K562 (cell line): ENCODE results near the gene PNMA8A. TPM values are rescaled to one million over a fixed set of nuclear protein-coding genes. Genes with fewer than 3 reads are reported as not detected.

Experiments used
- ATAC-seq: fragments of 200-7000 bp; cut with Tn5 transposase; 3 replicates; pipeline ENCODE4 v1.9.1; 2020; ENCODE audit warnings: moderate library complexity
- BruUV-seq: library from RNA; stranded (reverse); fragments of 400-500 nt; replicated peaks from 2 replicates; lab custom pipeline; 2021; lab: Mats Ljungman, UMichigan
- CTCF ChIA-PET: fragments of 300-600 bp; formaldehyde crosslinking; extraction: SDS; loops from one replicate; lab custom pipeline; 2021; ENCODE audit warnings: low intra/inter-chr PET ratio; lab: Yijun Ruan, JAX
- POLR2A ChIA-PET: fragments of 300-600, 350-650 bp; sonication (Branson Sonifier 250); formaldehyde crosslinking; extraction: SDS; loops from one replicate; lab custom pipeline; 2021; ENCODE audit warnings: antibody characterized with exemption, inconsistent platforms; lab: Yijun Ruan, JAX
- DNase-seq, 4 experiments: peaks; one replicate each; pipeline versions ENCODE4 v3.0.0 to v3.0.0-alpha.2; 2011 to 2018; ENCODE audit warnings: low spot score in 3 of 4, mixed read lengths in 3 of 4; ENCODE audit errors: extremely low read depth in 1 of 4
- FAIRE-seq: peaks from 2 replicates; lab custom pipeline; 2011; peaks lifted over from hg19 to GRCh38; lab: Jason Lieb, UNC
- H2AFZ ChIP-seq: 2 replicates; pipeline ENCODE4 v1.6.0; 2011; ENCODE audit warnings: low read depth, low read length, control low read depth, inconsistent platforms
- H3K27ac ChIP-seq: fragments of 200-600 bp; 3 replicates; pipeline ENCODE4 v1.8.0; 2011; ENCODE audit warnings: low read depth, mild to moderate bottlenecking, control low read depth, inconsistent platforms, low read length, moderate library complexity, mixed read lengths; ENCODE audit errors: extremely low read depth
- H3K27me3 ChIP-seq, 2 experiments: fragments of 300-600 bp in 1 of 2; 2 replicates in 1 of 2; 3 replicates in 1 of 2; pipeline versions ENCODE4 v1.6.0 to v1.8.0; 2011; ENCODE audit warnings: inconsistent platforms in 2 of 2, low read length in 2 of 2, mild to moderate bottlenecking in 1 of 2, mixed read lengths in 1 of 2, moderate library complexity in 1 of 2; ENCODE audit not compliant: control insufficient read depth in 2 of 2, insufficient read depth in 2 of 2
- H3K36me3 ChIP-seq: fragments of 300-600 bp; 3 replicates; pipeline ENCODE4 v1.8.0; 2011; ENCODE audit warnings: mild to moderate bottlenecking, low read length, inconsistent platforms; ENCODE audit not compliant: control insufficient read depth, insufficient read depth
- H3K4me1 ChIP-seq, 2 experiments: fragments of 200-600 bp in 1 of 2; replicated peaks in 1 of 2; 2 replicates in 1 of 2; 3 replicates in 1 of 2; pipeline versions ENCODE4 v1.5.1 to v1.8.0; 2011; ENCODE audit warnings: inconsistent platforms in 2 of 2, low read length in 2 of 2, mild to moderate bottlenecking in 1 of 2, mixed read lengths in 1 of 2, moderate library complexity in 1 of 2; ENCODE audit not compliant: control insufficient read depth in 2 of 2, insufficient read depth in 2 of 2
- H3K4me2 ChIP-seq: 2 replicates; pipeline ENCODE4 v1.6.1; 2011; ENCODE audit warnings: low read length, control low read depth, inconsistent platforms, mixed read lengths; ENCODE audit not compliant: insufficient read depth
- H3K4me3 ChIP-seq: fragments of 200-600 bp; sonication (generic), shearing (Covaris generic); 2 replicates; pipeline ENCODE4 v1.5.1; 2016; ENCODE audit warnings: control low read depth, inconsistent platforms
- H3K79me2 ChIP-seq: fragments of 200-600 bp; 3 replicates; pipeline ENCODE4 v1.8.0; 2011; ENCODE audit warnings: low read length, inconsistent platforms; ENCODE audit not compliant: control insufficient read depth, insufficient read depth
- H3K9ac ChIP-seq, 2 experiments: 2 replicates each; pipeline versions ENCODE4 v1.6.0 to v1.6.1; 2011; ENCODE audit warnings: low read depth in 2 of 2, low read length in 2 of 2, control low read depth in 1 of 2, inconsistent platforms in 1 of 2, mild to moderate bottlenecking in 1 of 2, mixed read lengths in 1 of 2; ENCODE audit not compliant: insufficient read depth in 1 of 2
- H3K9me1 ChIP-seq: one replicate; pipeline ENCODE4 v1.6.0; 2011; ENCODE audit warnings: inconsistent platforms, mild to moderate bottlenecking, low read length, moderate library complexity; ENCODE audit not compliant: control insufficient read depth, insufficient read depth
- H3K9me3 ChIP-seq: replicated peaks from 2 replicates; pipeline ENCODE4 v1.5.1; 2011; ENCODE audit warnings: low read depth, low read length, inconsistent platforms; ENCODE audit not compliant: control insufficient read depth, insufficient read depth
- H4K20me1 ChIP-seq: replicated peaks from 2 replicates; pipeline ENCODE4 v1.6.1; 2011; ENCODE audit warnings: low read length, inconsistent platforms, mixed read lengths; ENCODE audit not compliant: control insufficient read depth, insufficient read depth
- EGR1 ChIP-seq: fragments of 450-650 bp; conservative IDR thresholded peaks from 2 replicates; pipeline ENCODE4 v1.6.1; 2017; ENCODE audit warnings: mild to moderate bottlenecking
- MEIS2 ChIP-seq: fragments of 450-650 bp; IDR thresholded peaks from 2 replicates; pipeline ENCODE4 v1.6.1; 2014; ENCODE audit warnings: mild to moderate bottlenecking; ENCODE audit not compliant: partially characterized antibody
- PHF8 ChIP-seq: fragments of 200-600 bp; sonication (generic); IDR thresholded peaks from 2 replicates; pipeline ENCODE4 v1.6.1; 2012; ENCODE audit warnings: mixed run types, mild to moderate bottlenecking, inconsistent platforms, low read length, moderate library complexity, borderline replicate concordance
- ZNF174 ChIP-seq: fragments of 250-450 bp; sonication (Bioruptor Pico); IDR thresholded peaks from 2 replicates; pipeline ENCODE4 v1.4.0; 2020; ENCODE audit warnings: mild to moderate bottlenecking
- WGBS: fragments of 100-300 bp; shearing (Covaris generic); methylation state at CpG from one replicate; pipeline ENCODE4 v1.1.6; 2016; ENCODE audit warnings: low coverage, mixed read lengths; ENCODE audit not compliant: insufficient coverage; ENCODE audit errors: missing lambda C conversion rate; 5-methylcytosine and 5-hydroxymethylcytosine counted together
- in situ Hi-C: fragments of 300-500 bp; cut with MboI; formaldehyde crosslinking; loops from 4 replicates; pipeline ENCODE4 v1.15.0; 2018; ENCODE audit warnings: inconsistent platforms, mixed read lengths
- intact Hi-C: fragments of 100-400 bp; cut with micrococcal nuclease; formaldehyde crosslinking; loops from 2 replicates; pipeline ENCODE4 v1.14.2; 2022
- polyA plus RNA-seq, 8 experiments: library from polyadenylated mRNA; depleted of rRNA in 4 of 8; stranded (reverse) in 5 of 8; unstranded in 3 of 8; fragments of >200 nt; fragmentation: Nextera tagmentation in 2 of 8; fragmentation: Illumina TruSeq in 1 of 8; extraction: Ambion mirVana in 2 of 8; extraction: Trizol in 1 of 8; gene quantifications; 2 replicates each; pipeline versions ENCODE4 v1.2.1 to v1.2.3, GENCODE V29; 2011 to 2014; ENCODE audit warnings: inconsistent platforms in 1 of 8, missing spikeins in 1 of 8
- total RNA-seq, 7 experiments: library from RNA; depleted of rRNA in 6 of 7; stranded (reverse); fragments of >200 nt in 6 of 7; fragmentation: Illumina TruSeq in 2 of 7; extraction: Trizol in 2 of 7; gene quantifications; 2 replicates each; pipeline versions ENCODE4 v1.2.1 to v1.2.3, GENCODE V29; 2011 to 2021; ENCODE audit warnings: low replicate concordance in 1 of 7
- TF ChIP-seq, protein P1 (sequence below): fragments of 450-650 bp; conservative IDR thresholded peaks from 2 replicates; pipeline ENCODE4 v1.6.1; 2016; ENCODE audit warnings: missing genetic modification characterization, low read depth, mild to moderate bottlenecking, control low read depth, missing compliant biosample characterization
- TF ChIP-seq, protein P2 (sequence below), 2 experiments: fragments of 450-650 bp; IDR thresholded peaks; 2 replicates each; pipeline ENCODE4 v1.6.1; 2018; ENCODE audit warnings: mild to moderate bottlenecking in 2 of 2, low read depth in 1 of 2; ENCODE audit not compliant: partially characterized antibody in 2 of 2
- TF ChIP-seq, protein P3 (sequence below): sonication (generic); formaldehyde crosslinking; IDR thresholded peaks from 2 replicates; pipeline ENCODE4 v1.8.1; 2023; ENCODE audit warnings: mild to moderate bottlenecking, missing genetic modification reagents

PNMA8A gene
- total and polyA plus RNA-seq, 9 of the 15 experiments (the other 6 are each of a cell fraction or from before 2014, with no cell fraction given): 6.6 to 23.8 (median 14.9) TPM

DNA sequence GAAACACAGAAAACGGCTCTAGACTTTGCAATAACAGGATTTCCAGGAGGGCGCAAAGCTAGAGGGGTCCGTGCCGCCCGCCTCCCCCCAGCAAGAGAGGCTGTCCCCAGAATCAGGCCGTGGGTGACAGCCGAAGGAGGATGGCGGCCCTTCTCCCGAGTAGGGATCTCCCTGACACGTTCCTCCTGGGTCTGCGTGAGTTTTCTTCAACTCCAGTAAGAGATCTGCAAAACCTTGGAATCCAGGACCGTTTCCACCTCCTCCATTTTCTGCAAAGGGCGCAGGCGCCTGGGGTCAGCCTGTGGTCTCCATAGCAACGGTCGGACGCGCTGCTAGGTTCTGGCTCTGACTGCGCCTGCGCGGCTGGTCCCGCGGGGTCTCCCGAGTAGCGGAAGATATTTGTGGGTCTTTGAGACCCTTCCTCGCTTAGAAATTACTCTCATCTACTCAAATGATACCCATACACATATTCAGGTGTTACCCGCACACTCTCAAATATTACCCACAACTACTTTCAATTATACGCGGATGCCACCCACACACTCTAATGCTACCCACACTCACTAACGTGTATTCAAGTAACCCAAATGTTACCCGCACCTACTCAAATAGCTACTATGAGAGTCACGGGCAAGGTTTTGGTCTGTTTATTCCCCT, 44.7 kb downstream of the PNMA8A start:
- H3K27ac ChIP-seq: no peak overlapping the region
- peak overlapping the region; percentile 58 for H2AFZ ChIP-seq
- no peak for FAIRE-seq
- no peaks in the 10 kb centered on the region for H3K9me1 ChIP-seq
- H3K4me2 ChIP-seq: peak overlapping the region; percentile 43; the same call in 1 of the 2 replicates
- POLR2A ChIA-PET: no interaction called here
- WGBS: 17% methylated on average over 32 of the region's 32 CpGs
- peaks cover 2 to 19% of the 10 kb centered on the region in 2 experiments; a peak in 2 of 5 replicates for H3K4me1 ChIP-seq
- ATAC-seq: peak; percentile 80
- H3K27me3 ChIP-seq: peaks cover 36 to 46% of the 10 kb centered on the region in 2 experiments
- in situ Hi-C loops: no loop called here
- peak; percentile 77 to 84 (median 80) for DNase-seq
- peak overlapping the region in 1 of 2 experiments; percentile 55; a peak in 1 of 4 replicates for H3K9ac ChIP-seq
- H4K20me1 ChIP-seq: no peaks in the 10 kb centered on the region; the same call in 1 of the 2 replicates
- intact Hi-C loops: no loop called here
- CTCF ChIA-PET: interaction anchor here (0.6 to 0.7 kb wide), 2 partner anchors 22 to 31 kb away, joined by 3 to 6 read pairs; no protein-coding TSS in a partner anchor
- no peaks in the 10 kb centered on the region for H3K36me3 ChIP-seq
- no peak overlapping the region for H3K4me3 ChIP-seq
- no peaks in the 10 kb centered on the region for H3K79me2 ChIP-seq
- H3K9me3 ChIP-seq: no peaks in the 10 kb centered on the region
- BruUV-seq: no TSS peak
- TF ChIP-seq, protein P1, sequence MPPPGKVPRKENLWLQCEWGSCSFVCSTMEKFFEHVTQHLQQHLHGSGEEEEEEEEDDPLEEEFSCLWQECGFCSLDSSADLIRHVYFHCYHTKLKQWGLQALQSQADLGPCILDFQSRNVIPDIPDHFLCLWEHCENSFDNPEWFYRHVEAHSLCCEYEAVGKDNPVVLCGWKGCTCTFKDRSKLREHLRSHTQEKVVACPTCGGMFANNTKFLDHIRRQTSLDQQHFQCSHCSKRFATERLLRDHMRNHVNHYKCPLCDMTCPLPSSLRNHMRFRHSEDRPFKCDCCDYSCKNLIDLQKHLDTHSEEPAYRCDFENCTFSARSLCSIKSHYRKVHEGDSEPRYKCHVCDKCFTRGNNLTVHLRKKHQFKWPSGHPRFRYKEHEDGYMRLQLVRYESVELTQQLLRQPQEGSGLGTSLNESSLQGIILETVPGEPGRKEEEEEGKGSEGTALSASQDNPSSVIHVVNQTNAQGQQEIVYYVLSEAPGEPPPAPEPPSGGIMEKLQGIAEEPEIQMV: no peak
- TF ChIP-seq MEIS2 (peak; percentile 8), ZNF174 (CRISPR knock-in tag) (no peak), EGR1 (peak; percentile 52), PHF8 (peak; percentile 23; the same call in 1 of the 2 replicates)
- TF ChIP-seq, protein P2, sequence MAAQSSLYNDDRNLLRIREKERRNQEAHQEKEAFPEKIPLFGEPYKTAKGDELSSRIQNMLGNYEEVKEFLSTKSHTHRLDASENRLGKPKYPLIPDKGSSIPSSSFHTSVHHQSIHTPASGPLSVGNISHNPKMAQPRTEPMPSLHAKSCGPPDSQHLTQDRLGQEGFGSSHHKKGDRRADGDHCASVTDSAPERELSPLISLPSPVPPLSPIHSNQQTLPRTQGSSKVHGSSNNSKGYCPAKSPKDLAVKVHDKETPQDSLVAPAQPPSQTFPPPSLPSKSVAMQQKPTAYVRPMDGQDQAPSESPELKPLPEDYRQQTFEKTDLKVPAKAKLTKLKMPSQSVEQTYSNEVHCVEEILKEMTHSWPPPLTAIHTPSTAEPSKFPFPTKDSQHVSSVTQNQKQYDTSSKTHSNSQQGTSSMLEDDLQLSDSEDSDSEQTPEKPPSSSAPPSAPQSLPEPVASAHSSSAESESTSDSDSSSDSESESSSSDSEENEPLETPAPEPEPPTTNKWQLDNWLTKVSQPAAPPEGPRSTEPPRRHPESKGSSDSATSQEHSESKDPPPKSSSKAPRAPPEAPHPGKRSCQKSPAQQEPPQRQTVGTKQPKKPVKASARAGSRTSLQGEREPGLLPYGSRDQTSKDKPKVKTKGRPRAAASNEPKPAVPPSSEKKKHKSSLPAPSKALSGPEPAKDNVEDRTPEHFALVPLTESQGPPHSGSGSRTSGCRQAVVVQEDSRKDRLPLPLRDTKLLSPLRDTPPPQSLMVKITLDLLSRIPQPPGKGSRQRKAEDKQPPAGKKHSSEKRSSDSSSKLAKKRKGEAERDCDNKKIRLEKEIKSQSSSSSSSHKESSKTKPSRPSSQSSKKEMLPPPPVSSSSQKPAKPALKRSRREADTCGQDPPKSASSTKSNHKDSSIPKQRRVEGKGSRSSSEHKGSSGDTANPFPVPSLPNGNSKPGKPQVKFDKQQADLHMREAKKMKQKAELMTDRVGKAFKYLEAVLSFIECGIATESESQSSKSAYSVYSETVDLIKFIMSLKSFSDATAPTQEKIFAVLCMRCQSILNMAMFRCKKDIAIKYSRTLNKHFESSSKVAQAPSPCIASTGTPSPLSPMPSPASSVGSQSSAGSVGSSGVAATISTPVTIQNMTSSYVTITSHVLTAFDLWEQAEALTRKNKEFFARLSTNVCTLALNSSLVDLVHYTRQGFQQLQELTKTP (IDR thresholded peaks at IDR 0.05; ENCODE audit: low read depth in 1 of 2, partially characterized antibody in 2 of 2): no peak
- TF ChIP-seq, protein P3, sequence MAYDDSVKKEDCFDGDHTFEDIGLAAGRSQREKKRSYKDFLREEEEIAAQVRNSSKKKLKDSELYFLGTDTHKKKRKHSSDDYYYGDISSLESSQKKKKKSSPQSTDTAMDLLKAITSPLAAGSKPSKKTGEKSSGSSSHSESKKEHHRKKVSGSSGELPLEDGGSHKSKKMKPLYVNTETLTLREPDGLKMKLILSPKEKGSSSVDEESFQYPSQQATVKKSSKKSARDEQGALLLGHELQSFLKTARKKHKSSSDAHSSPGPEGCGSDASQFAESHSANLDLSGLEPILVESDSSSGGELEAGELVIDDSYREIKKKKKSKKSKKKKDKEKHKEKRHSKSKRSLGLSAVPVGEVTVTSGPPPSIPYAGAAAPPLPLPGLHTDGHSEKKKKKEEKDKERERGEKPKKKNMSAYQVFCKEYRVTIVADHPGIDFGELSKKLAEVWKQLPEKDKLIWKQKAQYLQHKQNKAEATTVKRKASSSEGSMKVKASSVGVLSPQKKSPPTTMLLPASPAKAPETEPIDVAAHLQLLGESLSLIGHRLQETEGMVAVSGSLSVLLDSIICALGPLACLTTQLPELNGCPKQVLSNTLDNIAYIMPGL (CRISPR knock-in tag): no peak
